ENCODE results near the gene ZBTB38. TPM values are rescaled to one million over a fixed set of nuclear protein-coding genes. Genes with fewer than 3 reads are reported as not detected.

ZBTB38 gene
- total RNA-seq, 4 donors from 2014 or later = 143 to 185 (median 165) TPM

DNA sequence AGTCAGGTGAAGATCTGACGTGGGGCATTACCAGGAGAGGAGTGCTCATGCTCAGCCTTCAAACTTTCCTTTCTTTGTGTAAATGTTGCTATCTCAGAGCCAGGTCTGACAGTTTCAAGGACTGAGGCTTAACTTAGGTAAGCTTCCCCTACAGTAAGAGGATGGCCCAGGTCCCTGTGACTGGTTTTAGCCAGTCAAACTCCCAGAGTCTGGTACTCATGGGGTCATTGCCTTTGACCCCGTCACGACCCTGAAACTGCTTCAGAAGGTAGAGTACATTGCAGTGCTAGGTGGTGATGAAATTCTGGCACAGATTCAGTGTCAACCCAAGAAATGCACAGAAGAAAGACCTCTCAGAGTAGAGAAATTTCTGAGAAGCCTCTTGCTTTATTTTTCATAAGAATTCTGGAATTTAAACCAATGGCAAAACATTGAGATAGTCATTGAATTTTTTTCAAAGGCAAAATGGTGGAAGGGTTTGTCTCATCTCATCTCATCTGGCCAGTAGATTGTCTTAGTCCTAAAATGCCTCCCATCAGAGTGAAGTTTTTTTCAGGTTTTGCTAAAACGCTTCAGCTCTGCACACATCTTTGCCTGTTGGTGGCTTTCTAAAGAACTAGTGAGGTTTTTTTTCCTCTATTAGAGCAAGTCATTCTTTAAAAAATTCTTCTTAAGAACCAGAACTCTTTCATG, 23.1 kb downstream of the ZBTB38 start:
- intact Hi-C loops (cut with DNase I) = no loop called here
- Histone ChIP-seq H3K27me3 (no peaks in the 10 kb centered on the region), H3K4me1 (peaks cover 46 to 53% of the 10 kb centered on the region in 2 donors), H3K27ac (peak overlapping the region; percentile 80 to 93 (median 82)), H3K4me3 (replicated peaks in 1 of 3) (no peak overlapping the region), H3K36me3 (no peaks in the 10 kb centered on the region), H3K9me3 (no peaks in the 10 kb centered on the region)
- TF ChIP-seq, protein P1, sequence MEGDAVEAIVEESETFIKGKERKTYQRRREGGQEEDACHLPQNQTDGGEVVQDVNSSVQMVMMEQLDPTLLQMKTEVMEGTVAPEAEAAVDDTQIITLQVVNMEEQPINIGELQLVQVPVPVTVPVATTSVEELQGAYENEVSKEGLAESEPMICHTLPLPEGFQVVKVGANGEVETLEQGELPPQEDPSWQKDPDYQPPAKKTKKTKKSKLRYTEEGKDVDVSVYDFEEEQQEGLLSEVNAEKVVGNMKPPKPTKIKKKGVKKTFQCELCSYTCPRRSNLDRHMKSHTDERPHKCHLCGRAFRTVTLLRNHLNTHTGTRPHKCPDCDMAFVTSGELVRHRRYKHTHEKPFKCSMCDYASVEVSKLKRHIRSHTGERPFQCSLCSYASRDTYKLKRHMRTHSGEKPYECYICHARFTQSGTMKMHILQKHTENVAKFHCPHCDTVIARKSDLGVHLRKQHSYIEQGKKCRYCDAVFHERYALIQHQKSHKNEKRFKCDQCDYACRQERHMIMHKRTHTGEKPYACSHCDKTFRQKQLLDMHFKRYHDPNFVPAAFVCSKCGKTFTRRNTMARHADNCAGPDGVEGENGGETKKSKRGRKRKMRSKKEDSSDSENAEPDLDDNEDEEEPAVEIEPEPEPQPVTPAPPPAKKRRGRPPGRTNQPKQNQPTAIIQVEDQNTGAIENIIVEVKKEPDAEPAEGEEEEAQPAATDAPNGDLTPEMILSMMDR (IDR thresholded peaks at IDR 0.05) = no peak
- TF ChIP-seq POLR2A (IDR thresholded peaks at IDR 0.05) = no peak
- peak; percentile 55 to 59 for DNase-seq
- WGBS, 2 donors = 32 to 58% methylated on average over 4 of the region's 4 CpGs

DNA sequence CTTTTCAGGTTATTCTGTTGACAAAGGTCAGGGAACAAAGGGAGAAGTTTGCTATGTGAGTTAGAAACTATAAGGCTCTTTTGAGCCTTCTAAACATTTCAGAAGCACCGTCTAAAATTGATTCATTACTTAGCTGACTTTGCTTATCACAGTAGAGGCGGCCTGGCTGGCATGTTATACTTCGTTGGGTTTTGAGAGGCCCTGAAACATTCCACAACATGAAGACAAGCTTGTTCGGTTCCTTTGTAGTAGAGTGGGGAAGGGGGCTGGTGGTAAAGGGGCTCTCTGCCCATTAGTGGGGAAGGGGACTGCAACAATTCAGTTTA, 23.6 kb downstream of the ZBTB38 start:
- no peaks in the 10 kb centered on the region for H3K9me3 ChIP-seq
- H3K4me3 ChIP-seq (replicated peaks in 1 of 3) = no peak overlapping the region
- H3K36me3 ChIP-seq = no peaks in the 10 kb centered on the region
- H3K4me1 ChIP-seq = peaks cover 46 to 53% of the 10 kb centered on the region in 2 donors
- DNase-seq = peak; percentile 63 to 69
- no peaks in the 10 kb centered on the region for H3K27me3 ChIP-seq
- peak overlapping the region; percentile 80 to 93 (median 82) for H3K27ac ChIP-seq
- WGBS, 2 donors = 29 to 30% methylated on average over 4 of the region's 4 CpGs
- TF ChIP-seq POLR2A (IDR thresholded peaks at IDR 0.05) = peak in 1 of 2 donors; percentile 6
- TF ChIP-seq, protein P1 (IDR thresholded peaks at IDR 0.05) = no peak
- intact Hi-C loops (cut with DNase I) = no loop called here

DNA sequence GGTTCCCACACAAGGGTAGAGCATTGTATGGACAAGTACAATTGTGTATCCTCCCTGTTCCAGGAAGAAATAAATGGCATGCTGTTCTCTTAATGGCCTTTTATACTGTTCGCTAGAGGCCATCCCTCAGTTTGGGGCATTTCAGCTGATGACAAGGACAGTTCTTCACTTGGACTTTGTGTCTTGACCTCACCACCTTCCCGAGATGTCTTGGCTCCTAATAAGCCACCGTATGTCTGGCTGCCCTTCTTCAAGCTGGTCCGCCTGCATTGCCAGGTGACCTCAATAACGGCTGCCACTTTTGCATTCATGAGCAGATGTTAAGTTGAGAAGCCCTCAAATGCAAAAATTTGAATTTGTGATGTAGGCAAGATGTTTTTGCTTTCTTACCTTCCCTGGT, 24.1 kb downstream of the ZBTB38 start:
- DNase-seq = no peak
- no peak for TF ChIP-seq POLR2A (IDR thresholded peaks at IDR 0.05)
- TF ChIP-seq, protein P1 (IDR thresholded peaks at IDR 0.05) = no peak
- intact Hi-C loops (cut with DNase I) = no loop called here

DNA sequence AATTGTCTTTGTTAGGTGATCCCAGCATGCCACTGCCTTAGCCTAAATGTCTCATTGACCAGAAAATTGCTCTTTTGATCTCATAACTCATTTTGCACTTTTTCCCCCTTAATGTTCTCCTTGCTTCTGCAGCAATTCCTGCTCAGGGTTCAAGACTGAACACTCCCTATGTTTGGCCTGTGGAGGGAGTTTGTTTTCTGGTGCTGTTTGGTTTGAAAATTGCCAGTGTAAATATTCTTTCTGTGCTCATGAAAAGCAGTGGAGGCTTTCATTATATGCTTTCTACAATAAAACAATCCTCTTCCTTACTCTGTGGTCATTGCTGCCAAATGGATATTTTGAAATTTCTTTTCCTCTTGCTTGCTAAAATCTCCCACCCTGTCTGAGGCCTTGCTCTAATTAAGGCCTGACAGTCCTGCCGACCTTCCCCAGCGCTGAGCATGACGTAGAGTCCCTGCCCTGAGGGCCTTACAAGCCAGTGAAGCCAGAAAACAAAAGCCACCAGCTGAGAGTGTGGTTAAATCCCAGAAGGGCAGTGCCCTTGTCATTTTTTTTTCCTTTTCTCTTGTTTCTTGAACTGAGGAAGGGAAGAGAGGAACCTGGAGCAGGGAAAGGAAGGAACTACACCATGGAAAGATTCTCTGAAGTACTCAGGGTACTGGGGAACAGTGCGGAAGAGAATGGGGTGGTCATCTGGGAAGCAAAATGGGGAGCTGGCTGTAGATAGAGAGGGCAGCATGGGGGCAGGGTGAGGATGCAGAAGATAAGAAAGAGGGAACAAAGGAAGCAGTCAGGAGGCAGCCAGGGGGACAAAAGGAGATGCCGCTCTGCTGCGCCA, 24.8 kb downstream of the ZBTB38 start:
- TF ChIP-seq, protein P1 (IDR thresholded peaks at IDR 0.05) = peak in 1 of 6 experiments; percentile 13
- TF ChIP-seq POLR2A (IDR thresholded peaks at IDR 0.05) = peak in 1 of 2 donors; percentile 3
- Histone ChIP-seq H3K36me3 (no peaks in the 10 kb centered on the region), H3K9me3 (no peaks in the 10 kb centered on the region), H3K27ac (peak overlapping the region; percentile 80 to 93 (median 82)), H3K4me1 (peaks cover 42 to 53% of the 10 kb centered on the region in 2 donors), H3K27me3 (no peaks in the 10 kb centered on the region), H3K4me3 (replicated peaks in 1 of 3) (no peak overlapping the region)
- DNase-seq = no peak
- intact Hi-C loops (cut with DNase I) = no loop called here
- WGBS, 2 donors = 64 to 68% methylated on average over 6 of the region's 6 CpGs

More for the DNA sequence above, 24.1 kb downstream of the ZBTB38 start:
- Histone ChIP-seq H3K27me3 (no peaks in the 10 kb centered on the region), H3K36me3 (no peaks in the 10 kb centered on the region), H3K9me3 (no peaks in the 10 kb centered on the region), H3K4me3 (replicated peaks in 1 of 3) (no peak overlapping the region), H3K27ac (peak overlapping the region; percentile 80 to 93 (median 82)), H3K4me1 (peaks cover 46 to 53% of the 10 kb centered on the region in 2 donors)
- 71 to 82% methylated on average over 5 of the region's 5 CpGs for WGBS, 2 donors

DNA sequence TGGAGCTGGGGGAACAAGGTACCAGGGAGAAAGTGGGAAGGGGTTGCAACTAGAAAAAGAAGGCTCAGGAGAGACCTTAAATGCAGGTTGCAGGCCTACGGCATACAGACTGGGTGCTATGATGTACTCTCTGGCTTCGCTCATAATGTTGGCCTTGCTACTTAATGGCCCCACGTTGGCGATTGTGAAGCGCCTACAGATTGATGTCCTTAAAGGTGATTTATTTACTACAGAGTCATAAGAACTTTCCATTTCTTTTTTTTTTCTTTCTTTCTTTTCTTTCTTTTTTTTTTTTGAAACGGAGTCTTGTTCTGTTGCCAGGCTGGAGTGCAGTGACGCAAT, 25.4 kb downstream of the ZBTB38 start:
- Histone ChIP-seq H3K9me3 (no peaks in the 10 kb centered on the region), H3K27me3 (no peaks in the 10 kb centered on the region), H3K4me1 (peaks cover 36 to 48% of the 10 kb centered on the region in 2 donors), H3K4me3 (replicated peaks in 1 of 3) (no peak overlapping the region), H3K36me3 (no peaks in the 10 kb centered on the region), H3K27ac (peak overlapping the region in 2 of 3 donors; percentile 80 to 93)
- no peak for DNase-seq
- TF ChIP-seq POLR2A (IDR thresholded peaks at IDR 0.05) = no peak
- TF ChIP-seq, protein P1 (IDR thresholded peaks at IDR 0.05) = no peak
- intact Hi-C loops (cut with DNase I) = no loop called here
- 90 to 97% methylated on average over 7 of the region's 7 CpGs for WGBS, 2 donors

All from thyroid gland (tissue), 4 donors.